T follicular helper cell (primary cell): ENCODE data around the gene GTSF1L.
A peak's percentile ranks its signal among the peaks of the same experiment; 100 is the strongest.

ENCODE experiments used
- DNase-seq: peaks from one replicate; pipeline ENCODE4 v3.0.0-alpha.2; 2020; ENCODE audit warnings: low read depth

Gene GTSF1L

DNA sequence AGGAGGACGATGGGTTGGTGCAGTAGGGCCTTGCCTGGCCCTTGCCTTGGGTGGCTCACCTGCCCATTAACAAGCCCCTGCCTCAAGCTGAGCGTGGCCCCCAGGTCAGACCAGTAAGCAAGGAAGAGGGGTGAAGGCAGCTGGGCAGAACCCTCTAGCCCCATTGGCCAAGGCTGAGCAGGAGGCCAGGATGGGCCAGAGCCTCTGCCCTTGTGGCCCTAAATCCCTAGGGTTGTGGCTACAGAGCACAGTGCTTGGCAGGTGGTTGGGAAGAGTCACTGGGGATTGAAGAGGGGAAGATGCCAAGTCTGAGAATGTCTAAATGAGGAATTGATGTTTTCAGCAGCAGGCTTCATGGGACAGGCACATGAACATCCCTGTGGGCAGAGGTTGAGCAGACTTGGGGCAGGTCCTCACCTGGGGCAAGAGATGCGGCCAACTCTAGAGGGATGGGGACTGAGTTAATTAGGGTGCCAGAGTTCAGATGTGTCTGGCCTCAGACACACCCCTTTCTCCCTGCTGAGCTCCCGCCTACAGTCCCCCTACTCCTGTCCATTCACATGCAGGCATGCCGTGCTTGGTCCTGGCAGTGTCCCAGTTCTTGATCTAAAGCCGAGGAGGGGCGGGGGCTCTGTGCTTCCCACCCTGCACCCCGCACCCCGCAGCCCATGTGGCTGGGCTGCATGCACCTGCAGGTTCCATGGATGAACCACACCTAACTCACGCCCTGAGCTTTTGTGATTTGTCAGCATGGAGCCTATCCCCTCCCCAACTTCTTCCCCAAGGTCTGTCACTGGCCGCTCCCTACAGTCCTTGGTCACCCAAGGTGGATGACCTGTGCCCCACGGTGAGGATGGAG is 9.8 kb downstream of the GTSF1L start:
- no peak for DNase-seq

DNA sequence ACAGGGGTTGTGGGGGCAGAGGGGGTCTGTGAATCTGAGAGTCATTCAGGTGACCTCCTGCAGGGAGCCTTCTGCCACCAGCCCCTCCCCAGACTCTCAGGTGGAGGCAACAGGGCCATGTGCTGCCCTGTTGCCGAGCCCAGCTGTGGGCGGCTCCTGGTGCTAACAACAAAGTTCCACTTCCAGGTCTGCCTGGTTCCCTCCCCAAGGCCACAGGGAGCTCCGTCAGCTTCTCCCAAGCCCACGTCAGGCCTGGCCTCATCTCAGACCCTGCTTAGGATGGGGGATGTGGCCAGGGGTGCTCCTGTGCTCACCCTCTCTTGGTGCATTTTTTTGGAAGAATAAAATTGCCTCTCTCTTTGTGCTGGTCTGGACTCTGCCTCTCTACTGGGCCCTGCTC is 10.7 kb downstream of the GTSF1L start:
- DNase-seq, result no peak

DNA sequence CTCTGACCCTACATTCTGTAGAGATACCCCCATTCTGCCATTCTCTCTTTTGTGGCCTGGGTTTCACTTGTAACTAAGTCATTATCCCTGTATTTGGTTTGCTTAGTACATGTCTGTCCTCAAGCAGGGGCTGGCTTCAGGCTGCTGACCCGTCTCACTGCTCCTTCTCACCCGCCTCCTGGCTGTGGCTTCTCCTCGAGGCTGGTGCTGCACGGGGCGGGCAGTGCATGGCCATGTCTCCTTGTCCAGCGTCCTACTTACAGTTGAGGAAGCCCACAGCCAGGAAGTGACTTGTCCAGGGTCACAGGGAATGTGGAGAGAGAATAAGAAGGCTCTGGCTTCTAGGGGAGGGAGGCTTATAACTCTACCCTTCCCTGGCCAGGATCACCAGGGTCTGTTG is 11.3 kb downstream of the GTSF1L start:
- DNase-seq, result no peak

DNA sequence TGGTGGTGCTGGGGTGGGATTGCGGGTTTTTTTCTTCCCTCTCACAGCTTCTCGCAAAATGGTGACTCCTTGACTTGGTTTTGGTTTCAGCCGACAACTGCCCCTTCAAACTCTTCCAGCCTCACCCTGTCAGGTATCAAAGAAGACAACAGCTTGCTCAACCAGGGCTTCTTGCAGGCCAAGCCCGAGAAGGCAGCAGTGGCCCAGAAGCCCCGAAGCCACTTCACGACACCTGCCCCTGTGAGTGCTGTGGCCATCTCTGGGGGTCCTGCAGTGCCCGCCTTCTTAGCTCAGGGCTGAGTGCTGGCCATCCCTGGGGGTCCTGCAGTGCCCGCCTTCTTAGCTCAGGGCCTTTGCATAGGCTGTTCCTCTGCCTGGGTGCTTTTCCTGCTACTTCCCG is 11.8 kb downstream of the GTSF1L start:
- no peak for DNase-seq

DNA sequence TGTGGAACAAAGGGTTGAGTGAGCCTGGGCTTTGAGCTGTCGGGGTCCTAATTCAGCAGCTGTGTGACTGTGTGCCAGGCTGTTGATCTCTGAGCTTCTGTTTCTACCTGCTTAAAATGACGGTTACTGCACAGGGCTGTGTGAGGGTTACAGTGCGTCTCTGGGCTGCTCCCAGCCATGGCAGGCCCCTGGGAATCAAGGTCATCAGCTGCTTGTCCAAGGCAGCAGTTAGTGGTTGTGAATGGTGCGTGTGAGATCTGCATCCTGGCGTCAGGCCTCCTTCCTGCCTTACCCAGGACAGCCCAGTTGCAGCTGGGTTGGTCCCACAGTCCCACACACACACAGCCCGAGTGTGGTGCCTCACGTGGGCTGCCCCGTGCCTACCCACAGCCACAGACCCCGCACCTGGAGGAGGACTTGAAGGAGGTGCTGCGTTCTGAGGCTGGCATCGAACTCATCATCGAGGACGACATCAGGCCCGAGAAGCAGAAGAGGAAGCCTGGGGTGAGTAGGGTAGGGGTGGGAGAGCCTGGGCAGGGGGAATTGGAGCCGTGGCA is 15.6 kb downstream of the GTSF1L start:
- DNase-seq, result no peak

DNA sequence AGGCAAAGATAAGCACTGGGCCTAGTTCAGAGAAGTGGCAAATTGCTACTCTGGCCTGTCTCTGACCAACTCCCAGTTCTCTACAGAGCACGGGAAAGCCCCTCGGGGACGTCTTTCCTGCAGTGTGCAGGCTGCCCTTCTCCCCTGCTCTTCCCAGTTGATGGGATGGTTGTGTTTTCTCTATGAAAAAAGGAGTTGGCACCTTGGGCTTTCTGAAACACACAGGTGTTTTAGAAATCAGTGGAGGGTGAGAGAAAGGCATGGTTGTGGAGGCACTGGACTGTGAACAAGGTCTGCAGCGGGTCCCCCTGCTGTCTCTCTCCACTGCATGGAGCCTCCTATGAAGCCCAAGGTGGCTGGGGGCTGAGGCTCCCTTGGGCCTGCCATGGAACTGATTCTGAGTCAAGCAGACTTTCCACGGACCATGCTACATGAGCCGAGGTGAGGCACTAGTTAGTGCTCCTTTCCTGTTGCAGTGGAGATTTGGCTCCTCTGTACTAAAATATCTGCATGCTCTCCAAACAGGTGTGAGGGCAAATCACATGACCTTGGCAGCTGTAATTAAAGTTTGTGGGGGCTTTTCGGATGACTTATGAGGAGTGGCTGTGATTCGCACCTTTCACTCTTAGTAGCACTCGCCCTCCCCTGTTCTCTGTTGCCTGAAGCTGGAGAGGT is 16.3 kb downstream of the GTSF1L start:
- DNase-seq, result no peak

DNA sequence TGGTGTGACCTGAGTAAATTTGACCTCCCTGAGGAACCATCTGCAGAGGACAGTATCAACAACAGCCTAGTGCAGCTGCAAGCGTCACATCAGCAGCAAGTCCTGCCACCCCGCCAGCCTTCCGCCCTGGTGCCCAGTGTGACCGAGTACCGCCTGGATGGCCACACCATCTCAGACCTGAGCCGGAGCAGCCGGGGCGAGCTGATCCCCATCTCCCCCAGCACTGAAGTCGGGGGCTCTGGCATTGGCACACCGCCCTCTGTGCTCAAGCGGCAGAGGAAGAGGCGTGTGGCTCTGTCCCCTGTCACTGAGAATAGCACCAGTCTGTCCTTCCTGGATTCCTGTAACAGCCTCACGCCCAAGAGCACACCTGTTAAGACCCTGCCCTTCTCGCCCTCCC is 24.3 kb downstream of the GTSF1L start:
- no peak for DNase-seq

DNA sequence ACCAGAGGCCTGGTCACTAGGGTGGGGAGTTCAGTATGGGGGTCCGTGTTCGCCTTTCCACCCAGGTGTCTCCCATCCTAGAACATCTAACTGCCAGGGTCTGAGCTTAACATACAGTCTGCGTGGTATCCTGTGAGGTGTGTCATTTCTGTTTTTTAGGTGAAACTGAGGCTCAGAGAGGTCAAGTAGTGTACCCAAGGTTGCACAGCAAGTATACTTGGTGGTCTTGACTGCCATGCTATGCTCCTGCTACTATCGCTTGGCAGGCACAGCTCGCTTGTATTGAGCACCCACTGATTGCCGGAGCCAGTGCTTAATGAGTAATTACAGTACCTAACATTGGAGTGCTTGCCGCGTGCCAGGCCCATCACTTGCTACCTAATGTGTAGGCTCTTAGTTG is 26.2 kb downstream of the GTSF1L start:
- DNase-seq, result no peak

DNA sequence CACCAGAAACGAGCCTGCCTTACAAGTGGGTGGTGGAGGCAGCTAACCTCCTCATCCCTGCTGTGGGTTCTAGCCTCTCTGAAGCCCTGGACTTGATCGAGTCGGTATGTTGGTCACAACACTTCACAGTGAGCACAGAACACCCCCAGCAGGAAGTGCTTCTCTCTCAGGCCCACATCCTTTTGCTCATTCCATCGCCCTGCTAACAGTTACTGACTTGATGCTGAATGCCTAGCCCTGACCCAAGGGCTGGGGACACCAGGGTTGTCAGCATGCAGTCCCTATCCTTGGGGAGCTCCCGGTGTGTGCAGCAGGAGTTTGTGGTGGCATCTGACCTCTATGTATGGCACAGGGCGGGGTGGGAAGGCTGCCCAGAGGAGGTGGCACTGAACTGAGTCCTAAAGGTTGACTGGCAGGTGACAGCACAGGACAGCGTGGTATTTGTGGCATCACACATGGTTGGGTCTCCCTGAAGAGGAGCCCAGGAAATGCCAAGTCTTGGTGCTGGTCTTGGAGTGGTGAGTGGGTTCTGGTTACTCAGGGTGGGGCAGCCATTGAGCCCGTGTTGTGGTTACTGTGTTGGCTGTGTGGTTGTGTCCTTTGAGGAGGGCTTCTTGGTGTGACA is 26.7 kb downstream of the GTSF1L start:
- DNase-seq, result no peak

DNA sequence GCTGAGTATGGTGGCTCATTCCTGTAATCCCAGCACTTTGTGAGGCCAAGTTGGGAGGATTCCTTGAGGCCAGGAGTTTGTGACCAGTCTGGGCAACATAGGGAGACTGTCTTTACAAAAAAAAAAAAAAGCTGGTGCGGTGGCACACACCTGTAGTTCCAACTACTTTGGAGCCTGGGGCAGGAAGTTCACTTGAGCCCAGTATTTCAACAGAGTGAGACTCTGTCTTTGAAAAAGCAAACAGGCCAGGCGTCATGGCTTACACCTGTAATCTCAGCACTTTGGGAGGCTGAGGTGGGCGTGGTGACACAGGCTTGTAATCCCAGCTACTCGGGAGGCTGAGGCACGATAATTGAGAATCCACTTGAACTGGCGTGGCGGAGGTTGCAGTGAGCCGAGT is 31.2 kb downstream of the GTSF1L start:
- no peak for DNase-seq

DNA sequence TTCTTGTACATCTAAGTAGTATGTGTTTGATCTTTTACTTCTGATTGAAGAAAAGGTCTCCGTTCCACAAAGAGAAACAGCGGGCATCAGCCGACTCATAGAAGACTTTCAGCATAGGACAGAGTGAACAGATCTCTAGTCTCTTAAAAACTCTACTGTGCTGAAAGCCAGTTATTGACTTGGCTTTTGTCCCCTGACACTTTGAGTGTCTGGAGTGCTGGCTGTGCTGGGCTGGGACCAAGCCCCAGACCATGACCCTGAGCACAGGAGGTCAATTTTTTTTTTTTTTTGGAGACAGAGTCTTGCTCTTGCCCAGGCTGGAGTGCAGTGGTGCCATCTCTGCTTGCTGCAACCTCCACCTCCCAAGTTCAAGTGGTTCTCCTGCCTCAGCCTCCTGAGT is 32.0 kb downstream of the GTSF1L start:
- DNase-seq, result no peak

DNA sequence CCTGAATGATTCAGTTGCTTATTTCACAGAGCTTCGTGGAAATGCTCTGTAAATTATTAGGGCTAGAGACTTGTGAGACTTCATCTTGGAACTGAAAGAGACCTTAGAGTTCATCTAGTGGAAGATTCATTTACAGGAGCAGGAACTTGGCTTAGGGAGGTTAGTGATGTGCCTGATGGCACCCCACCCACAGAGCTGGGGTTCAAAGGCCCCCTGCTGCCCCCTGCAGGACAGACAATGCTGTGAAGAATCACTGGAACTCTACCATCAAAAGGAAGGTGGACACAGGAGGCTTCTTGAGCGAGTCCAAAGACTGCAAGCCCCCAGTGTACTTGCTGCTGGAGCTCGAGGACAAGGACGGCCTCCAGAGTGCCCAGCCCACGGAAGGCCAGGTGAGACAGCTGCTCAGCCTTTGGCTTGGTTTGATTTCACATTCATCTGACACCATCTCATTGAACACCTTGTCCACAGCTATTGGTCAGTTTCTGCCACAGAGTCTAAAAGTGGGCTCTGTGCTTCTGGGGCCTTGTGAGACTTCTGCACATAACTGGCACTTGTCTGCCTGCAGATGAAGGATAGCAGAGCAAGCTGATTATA is 34.8 kb downstream of the GTSF1L start:
- DNase-seq, result peak; percentile 16

DNA sequence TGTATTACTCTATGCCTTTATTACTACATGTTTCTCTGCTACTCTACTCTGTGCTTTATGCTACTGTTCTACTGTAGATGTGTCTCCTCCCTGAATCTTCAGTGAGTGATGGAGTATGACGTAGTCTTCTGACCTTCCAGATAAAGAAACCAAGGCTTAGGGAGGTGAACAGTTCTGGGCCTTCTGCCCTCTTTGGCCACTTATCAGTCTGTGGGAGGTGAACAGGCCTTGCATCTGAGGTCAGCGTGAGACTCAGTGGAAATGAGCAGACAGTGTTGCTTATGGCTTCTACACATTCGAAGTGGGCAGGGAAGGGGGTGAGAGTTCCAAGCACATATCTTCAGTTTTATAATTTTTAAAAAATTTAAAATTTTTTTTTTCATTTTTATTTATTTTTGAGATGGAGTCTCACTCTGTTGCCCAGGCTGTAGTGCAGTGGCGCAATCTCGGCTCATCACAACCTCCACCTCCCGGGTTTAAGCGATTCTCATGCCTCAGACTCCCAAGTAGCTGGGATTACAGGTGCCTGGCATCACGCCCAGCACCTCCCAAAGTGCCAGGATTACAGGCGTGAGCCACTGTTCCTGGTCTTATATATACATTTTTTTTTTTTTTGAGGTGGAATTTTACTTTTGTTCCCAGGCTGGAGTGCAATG is 35.7 kb downstream of the GTSF1L start:
- no peak for DNase-seq

DNA sequence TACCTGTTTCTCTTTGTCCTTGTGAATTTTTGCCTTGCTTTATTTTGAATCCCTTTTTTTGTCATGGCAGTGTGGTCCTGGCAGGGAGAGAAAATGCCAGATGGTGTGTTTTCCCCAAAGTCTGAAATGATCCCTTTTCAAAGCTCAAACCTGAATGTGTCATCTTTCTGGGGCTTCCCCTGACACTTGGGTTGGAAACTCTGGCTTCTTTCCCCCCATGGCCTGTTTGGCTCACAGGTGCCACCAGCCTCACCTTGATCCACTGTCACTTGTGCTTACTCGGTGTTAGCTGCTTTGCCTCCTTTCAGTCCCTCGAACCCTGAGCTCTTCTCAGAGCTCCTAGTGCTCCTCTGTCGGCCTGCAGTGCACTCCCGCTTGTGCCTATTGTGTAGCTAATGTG is 37.6 kb downstream of the GTSF1L start:
- DNase-seq, result no peak

DNA sequence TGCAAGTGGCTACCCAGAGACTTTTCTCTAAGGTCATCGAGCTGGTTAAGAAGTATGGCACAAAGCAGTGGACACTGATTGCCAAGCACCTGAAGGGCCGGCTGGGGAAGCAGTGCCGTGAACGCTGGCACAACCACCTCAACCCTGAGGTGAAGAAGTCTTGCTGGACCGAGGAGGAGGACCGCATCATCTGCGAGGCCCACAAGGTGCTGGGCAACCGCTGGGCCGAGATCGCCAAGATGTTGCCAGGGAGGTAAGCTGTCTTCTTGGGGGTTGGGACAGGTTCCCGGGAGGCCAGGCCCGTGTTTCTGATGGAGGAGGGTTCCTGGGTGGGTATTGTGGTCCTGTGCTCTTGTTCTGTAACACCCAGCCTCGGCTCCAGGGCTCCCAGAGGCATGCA is 40.0 kb downstream of the GTSF1L start:
- DNase-seq, result no peak

DNA sequence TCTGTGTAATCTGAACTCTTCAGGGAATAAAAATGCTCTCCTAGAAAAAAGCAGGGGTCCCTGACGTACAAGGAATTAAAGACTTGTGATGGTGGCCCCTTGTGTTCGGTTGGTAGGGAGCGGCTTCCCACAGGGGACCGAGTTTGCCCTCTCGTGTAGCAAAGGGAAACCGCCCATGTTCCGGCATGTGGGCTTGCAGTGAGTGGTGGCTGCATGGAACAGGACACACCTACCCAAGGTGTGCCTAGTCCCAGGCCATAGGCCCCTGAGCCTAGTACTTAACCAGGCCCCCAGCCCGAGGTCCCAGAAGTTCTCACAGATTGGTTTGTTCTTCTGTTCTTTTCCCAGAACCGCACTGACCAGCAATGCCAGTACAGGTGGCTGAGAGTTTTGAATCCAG is 44.4 kb downstream of the GTSF1L start:
- DNase-seq, result no peak

DNA sequence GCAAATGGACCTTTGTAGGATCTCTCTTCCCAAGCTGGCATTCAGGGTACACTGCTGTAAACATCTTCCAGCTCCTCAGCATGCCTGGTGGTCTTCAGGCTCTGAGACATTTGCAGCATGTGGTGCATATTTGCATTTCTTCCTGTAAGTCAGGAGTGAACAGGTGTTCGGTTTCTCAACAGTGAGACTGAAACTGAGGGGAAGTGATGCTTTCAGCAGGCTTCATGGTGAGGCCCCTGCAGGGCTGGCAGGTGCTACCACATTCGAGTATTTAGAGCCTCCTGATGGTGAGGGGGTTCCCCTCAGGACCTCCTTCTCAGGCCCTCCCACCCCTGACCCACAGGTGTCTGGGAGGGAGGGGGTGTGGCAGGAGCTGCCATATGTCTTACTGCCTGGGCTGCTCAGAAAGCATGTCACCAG is 44.8 kb downstream of the GTSF1L start:
- DNase-seq, result no peak

DNA sequence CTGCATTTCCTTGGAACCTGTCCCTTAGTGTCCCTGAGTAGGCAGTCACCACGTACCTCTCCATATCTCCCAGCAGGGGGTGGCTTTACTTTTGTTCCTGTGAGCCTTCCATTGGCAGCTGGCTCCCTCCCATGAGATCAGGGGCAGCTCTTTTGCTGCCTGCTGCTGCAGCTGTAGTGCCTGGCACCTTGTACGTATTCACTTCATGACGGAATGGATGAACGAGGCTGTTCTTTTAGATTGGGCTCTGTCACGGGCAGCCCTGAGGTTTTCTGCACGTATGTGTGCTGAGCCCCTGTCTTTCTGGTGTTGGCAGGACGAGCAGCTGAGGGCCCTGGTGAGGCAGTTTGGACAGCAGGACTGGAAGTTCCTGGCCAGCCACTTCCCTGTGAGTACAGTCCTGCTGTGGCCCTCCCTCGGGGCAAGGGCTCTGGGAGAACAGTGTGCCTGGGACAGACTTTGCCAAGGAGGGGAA is 45.3 kb downstream of the GTSF1L start:
- DNase-seq, result no peak

DNA sequence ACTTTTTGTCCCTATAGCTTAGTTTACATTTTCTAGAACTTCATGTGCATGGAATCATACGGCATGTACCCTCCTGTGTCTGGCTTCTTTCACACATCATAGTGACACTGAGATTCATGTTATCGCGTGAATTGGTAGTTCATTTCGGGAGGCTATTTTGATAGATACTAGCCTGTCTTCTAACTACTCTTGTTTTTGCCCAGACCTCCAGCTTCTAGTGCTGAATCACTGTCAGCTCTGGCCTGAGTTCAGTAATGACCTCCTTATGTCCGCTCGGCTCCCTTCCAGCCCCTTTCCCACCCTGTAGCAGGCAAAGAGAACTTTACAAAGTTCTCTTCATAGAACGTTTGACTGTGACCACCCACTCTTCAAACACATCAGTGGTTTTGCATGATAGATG is 45.8 kb downstream of the GTSF1L start:
- DNase-seq, result no peak

DNA sequence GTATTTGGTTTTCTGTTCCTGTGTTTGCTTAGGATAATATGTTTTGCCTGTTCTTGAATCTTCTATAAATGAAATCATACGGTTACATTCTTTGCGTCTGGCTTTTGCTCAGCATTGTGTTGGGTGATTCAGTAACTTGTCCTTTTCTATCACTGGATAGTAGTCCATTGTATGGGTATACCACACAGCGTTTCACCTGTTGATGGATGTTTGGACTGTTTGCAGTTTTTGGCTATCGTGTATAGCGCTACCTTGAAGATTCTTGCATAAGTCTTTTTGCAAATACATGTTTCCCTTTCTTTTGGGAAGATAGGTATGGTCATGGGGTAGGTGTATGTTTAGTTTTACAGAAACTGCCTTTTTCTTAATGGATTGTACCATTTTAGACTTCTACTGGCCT is 50.4 kb downstream of the GTSF1L start:
- no peak for DNase-seq
